Psoas muscle (tissue), 8 donors: ENCODE measurements around the gene CUX1. TPM values are rescaled to one million over a fixed set of nuclear protein-coding genes. Genes with fewer than 3 reads are reported as not detected.

Experiments used
- ATAC-seq, 4 donors: fragments of 200-7000 bp; cut with Tn5 transposase; one replicate each; pipeline ENCODE4 v1.9.1; 2020; ENCODE audit warnings: moderate library complexity in 3 of 4, mild to moderate bottlenecking in 2 of 4
- DNase-seq, 2 donors: peaks; one replicate each; pipeline ENCODE4 v3.0.0-alpha.2; 2020
- H3K27ac ChIP-seq: fragments of 200-600 bp; one replicate; pipeline ENCODE4 v1.8.0; 2022
- H3K27me3 ChIP-seq, 3 donors: fragments of 200-600 bp in 1 of 3; one replicate each; pipeline versions ENCODE4 v1.6.1 to v1.8.0; 2013 to 2022; ENCODE audit warnings: low read length in 2 of 3, mild to moderate bottlenecking in 2 of 3, moderate library complexity in 1 of 3; ENCODE audit not compliant: insufficient read depth in 3 of 3
- H3K36me3 ChIP-seq, 2 donors: fragments of 200-600 bp in 1 of 2; one replicate each; pipeline versions ENCODE4 v1.6.1 to v1.8.0; 2013 to 2022; ENCODE audit warnings: low read depth in 1 of 2, mild to moderate bottlenecking in 1 of 2, moderate library complexity in 1 of 2; ENCODE audit not compliant: insufficient read depth in 1 of 2
- H3K4me1 ChIP-seq: fragments of 200-600 bp; one replicate; pipeline ENCODE4 v1.8.0; 2022
- H3K4me3 ChIP-seq: fragments of 200-600 bp; one replicate; pipeline ENCODE4 v1.8.0; 2022; ENCODE audit warnings: mild to moderate bottlenecking
- H3K9me3 ChIP-seq: fragments of 200-600 bp; one replicate; pipeline ENCODE4 v1.8.0; 2022
- CTCF ChIP-seq: fragments of 200-600 bp; IDR thresholded peaks from one replicate; pipeline ENCODE4 v1.8.0; 2022; ENCODE audit warnings: antibody characterized with exemption
- WGBS, 3 donors: extraction: QIAGEN DNeasy Blood & Tissue Kit; methylation state at CpG; one replicate each; pipeline versions ENCODE4 v1.1.6 to v1.1.7; 2013; 5-methylcytosine and 5-hydroxymethylcytosine counted together
- intact Hi-C, 2 donors: fragments of 100-400 bp; cut with DNase I; formaldehyde crosslinking; loops; one replicate each; pipeline versions ENCODE4 v1.11.0 to v1.14.2; 2022
- polyA plus RNA-seq, 3 donors: library from polyadenylated mRNA; stranded (reverse); fragments of 200-250 nt; gene quantifications; one replicate each; pipeline ENCODE4 v1.2.3, GENCODE V29; 2013
- total RNA-seq, 4 donors: library from RNA; stranded (reverse); fragmentation: NEBNext Ultra II Directional in 2 of 4; extraction: Animal tissue kit (Norgen Biotek cat#: 25700) in 2 of 4; gene quantifications; one replicate each; pipeline versions ENCODE4 v1.2.1 to v1.2.4, GENCODE V29; 2021 to 2023
- donor health status: healthy with polysubstance abuse.
- donor health status: DM: no; HTN: no; CAD: no; lungs with moderate emphysema.
- donor health status: Bipolar disorder and iron deficiency.
- donor health status: healthy.
- donor health status: DM: yes; HTN: yes; CAD: no.
- donor health status: DM: no; HTN: no; CAD: no.
- donor health status: DM: no; HTN: no; CAD: no.
- donor health status: DM: yes; HTN: yes; CAD: no.

Gene CUX1
- total and polyA plus RNA-seq, 7 donors: 12.5 to 95.6 (median 72.4) TPM

- H3K36me3 ChIP-seq: no peaks in the 10 kb centered on the region
- no peak for DNase-seq
- WGBS, 3 donors: 63 to 91% (median 63%) methylated on average over 3 of the region's 3 CpGs
- peaks cover 7% of the 10 kb centered on the region for H3K4me1 ChIP-seq
- H3K27me3 ChIP-seq: no peaks in the 10 kb centered on the region
- no peak overlapping the region for H3K27ac ChIP-seq
- ATAC-seq: no peak
- H3K9me3 ChIP-seq: no peaks in the 10 kb centered on the region
- H3K4me3 ChIP-seq: no peak overlapping the region
- intact Hi-C loops: no loop called here
- no peak for TF ChIP-seq CTCF
Observed at GRCh38 chr7:101780281-101780680, 37.1 kb upstream of the CUX1 start.

DNA sequence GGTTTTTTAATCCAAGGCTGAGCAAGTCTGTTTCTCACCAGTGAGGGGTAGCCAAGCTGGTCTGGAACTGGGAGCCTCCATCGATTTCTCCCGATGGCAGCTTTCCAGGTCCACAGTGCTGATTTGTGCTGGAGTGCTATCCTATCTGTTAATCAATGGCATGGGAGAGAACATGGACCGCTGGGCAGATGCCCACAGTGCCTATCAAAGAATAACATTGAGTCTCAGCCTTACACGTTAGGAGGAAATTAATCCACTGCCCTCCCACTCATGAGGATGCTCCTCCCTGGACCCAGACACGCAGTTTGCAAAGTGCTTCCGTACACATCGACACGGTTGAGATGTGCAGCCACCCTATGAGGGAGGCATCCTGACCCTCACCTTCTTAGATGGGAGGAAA is 36.0 kb upstream of the CUX1 start:
- 77 to 82% (median 82%) methylated on average over 8 of the region's 8 CpGs for WGBS, 3 donors

GRCh38 chr7:101782476-101782875 is 35.0 kb upstream of the CUX1 start:
- no peaks in the 10 kb centered on the region for H3K36me3 ChIP-seq
- no peak overlapping the region for H3K27ac ChIP-seq
- peaks cover 7% of the 10 kb centered on the region for H3K4me1 ChIP-seq
- DNase-seq (no peak), ATAC-seq (no peak)
- TF ChIP-seq CTCF: no peak
- H3K4me3 ChIP-seq: no peak overlapping the region
- 94 to 97% (median 95%) methylated on average over 3 of the region's 3 CpGs for WGBS, 3 donors
- intact Hi-C loops: no loop called here
- H3K9me3 ChIP-seq: no peaks in the 10 kb centered on the region
- H3K27me3 ChIP-seq: no peaks in the 10 kb centered on the region

More for the DNA sequence above, 36.0 kb upstream of the CUX1 start:
- Histone ChIP-seq H3K4me3 (no peak overlapping the region), H3K27me3 (no peaks in the 10 kb centered on the region), H3K27ac (no peak overlapping the region), H3K9me3 (no peaks in the 10 kb centered on the region), H3K4me1 (peaks cover 7% of the 10 kb centered on the region), H3K36me3 (no peaks in the 10 kb centered on the region)
- DNase-seq (no peak), ATAC-seq (no peak)
- no peak for TF ChIP-seq CTCF
- intact Hi-C loops: no loop called here

DNA sequence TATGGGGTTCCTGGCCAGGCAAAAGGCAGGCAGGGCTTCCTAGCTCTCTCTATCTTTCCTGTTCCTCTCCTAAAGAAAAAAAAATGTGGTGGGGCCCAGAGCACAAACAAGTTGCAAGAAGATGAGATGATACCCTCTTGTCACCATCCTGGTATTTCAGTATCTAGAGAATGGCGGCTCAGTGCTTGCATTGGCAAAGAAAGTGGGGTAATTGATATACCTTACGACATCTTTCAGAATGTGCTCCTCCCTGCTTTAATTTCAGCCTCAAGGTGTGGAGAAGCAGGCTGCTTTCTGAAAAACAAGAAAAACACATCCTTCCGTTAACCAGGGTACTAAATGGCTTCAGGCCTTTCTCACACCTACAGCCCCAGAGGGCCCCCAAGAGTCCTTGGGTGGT is 34.5 kb upstream of the CUX1 start:
- Histone ChIP-seq H3K9me3 (no peaks in the 10 kb centered on the region), H3K4me1 (peaks cover 7% of the 10 kb centered on the region), H3K27me3 (no peaks in the 10 kb centered on the region), H3K4me3 (no peak overlapping the region), H3K27ac (no peak overlapping the region), H3K36me3 (no peaks in the 10 kb centered on the region)
- ATAC-seq (no peak), DNase-seq (no peak)
- WGBS, 3 donors: 81 to 95% (median 90%) methylated on average over 3 of the region's 3 CpGs
- intact Hi-C loops: no loop called here
- TF ChIP-seq CTCF: no peak

- Histone ChIP-seq H3K9me3 (no peaks in the 10 kb centered on the region), H3K27ac (no peak overlapping the region), H3K27me3 (no peaks in the 10 kb centered on the region), H3K4me3 (no peak overlapping the region), H3K4me1 (peaks cover 7% of the 10 kb centered on the region), H3K36me3 (no peaks in the 10 kb centered on the region)
- DNase-seq (no peak), ATAC-seq (no peak)
- no peak for TF ChIP-seq CTCF
- WGBS, 3 donors: 57 to 65% (median 57%) methylated on average over 10 of the region's 10 CpGs
- intact Hi-C loops: no loop called here
Observed at GRCh38 chr7:101783381-101784181, 33.8 kb upstream of the CUX1 start.
